Stomach smooth muscle (tissue), 2 donors: Measurements from ENCODE around the gene TCF4.
A peak's percentile ranks its signal among the peaks of the same experiment; 100 is the strongest.

Experiments
- H3K27ac ChIP-seq: one replicate; pipeline ENCODE4 v1.7.0; 2013; ENCODE audit warnings: mild to moderate bottlenecking, low read length, inconsistent platforms
- H3K27me3 ChIP-seq, 2 donors: one replicate each; pipeline ENCODE4 v1.7.0; 2013; ENCODE audit warnings: low read length in 2 of 2; ENCODE audit not compliant: insufficient read depth in 2 of 2, control insufficient read depth in 1 of 2
- H3K36me3 ChIP-seq, 2 donors: one replicate each; pipeline ENCODE4 v1.7.0; 2013; ENCODE audit warnings: low read length in 2 of 2; ENCODE audit not compliant: control insufficient read depth in 2 of 2, insufficient read depth in 2 of 2
- H3K4me1 ChIP-seq: one replicate; pipeline ENCODE4 v1.7.0; 2013; ENCODE audit warnings: low read length; ENCODE audit not compliant: control insufficient read depth, insufficient read depth
- H3K4me3 ChIP-seq, 2 donors: one replicate each; pipeline ENCODE4 v1.7.0; 2013; ENCODE audit warnings: low read length in 2 of 2
- H3K9ac ChIP-seq, 2 donors: one replicate each; pipeline ENCODE4 v1.7.0; 2013; ENCODE audit warnings: low read length in 2 of 2, mild to moderate bottlenecking in 1 of 2
- H3K9me3 ChIP-seq, 2 donors: one replicate each; pipeline ENCODE4 v1.7.0; 2013; ENCODE audit warnings: low read length in 2 of 2; ENCODE audit not compliant: control insufficient read depth in 2 of 2
- donor health status: healthy.
- donor health status: Pancreatic carcinoma.

The TCF4 gene

DNA sequence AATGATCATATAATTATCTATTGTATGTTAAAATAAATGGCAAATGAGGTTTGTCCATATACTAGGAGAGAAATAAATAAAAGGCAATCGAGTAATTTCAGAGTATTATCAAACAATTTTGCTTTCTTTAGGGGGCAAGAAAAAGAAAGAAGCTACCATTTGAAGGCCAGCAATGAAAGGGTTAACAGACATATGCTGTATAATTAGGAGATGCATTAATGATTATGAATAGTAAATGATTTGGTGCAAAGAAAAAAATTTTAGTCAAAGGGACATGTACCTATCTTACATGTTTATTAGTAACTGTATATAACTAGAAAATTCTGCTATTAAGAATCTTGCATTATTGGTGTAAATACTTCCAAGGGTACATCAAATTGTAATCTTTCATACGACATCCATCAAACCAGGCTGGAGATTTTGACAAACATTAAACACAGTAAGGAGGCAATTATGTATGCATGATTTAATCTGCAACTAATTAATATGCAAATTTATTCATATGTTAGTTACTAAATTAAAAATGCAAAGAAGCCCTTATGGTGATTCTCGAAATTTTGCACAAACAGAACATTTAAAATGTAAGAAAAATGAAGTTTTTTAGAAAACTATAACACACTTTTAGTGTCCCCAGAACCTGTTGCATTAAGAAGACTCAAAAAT lies 251.4 kb downstream of the TCF4 start:
- Histone ChIP-seq H3K27me3 (no peaks in the 10 kb centered on the region), H3K27ac (no peak overlapping the region), H3K4me1 (no peaks in the 10 kb centered on the region), H3K9ac (no peak overlapping the region), H3K9me3 (no peaks in the 10 kb centered on the region), H3K36me3 (no peaks in the 10 kb centered on the region), H3K4me3 (no peak overlapping the region)

DNA sequence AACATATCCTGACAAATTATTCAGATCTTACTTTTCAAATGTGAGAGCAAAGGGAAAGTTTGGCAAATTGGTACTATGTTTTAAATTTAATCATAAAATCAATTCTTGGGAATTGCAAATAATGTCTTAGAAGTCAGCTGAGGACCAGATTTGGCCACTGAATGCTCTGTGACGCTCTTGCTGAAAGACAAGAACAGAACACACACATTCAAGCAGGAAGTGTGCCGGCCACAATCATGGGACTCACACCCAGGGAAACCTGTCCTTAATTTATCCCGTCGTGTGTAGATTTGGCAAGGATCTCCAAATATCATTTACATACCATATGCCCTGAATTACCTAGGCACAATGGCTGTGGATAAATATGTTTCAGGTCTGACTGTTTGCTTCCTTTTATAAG lies 253.1 kb downstream of the TCF4 start:
- no peak overlapping the region for H3K4me3 ChIP-seq
- H3K9ac ChIP-seq = no peak overlapping the region
- H3K4me1 ChIP-seq = no peaks in the 10 kb centered on the region
- no peaks in the 10 kb centered on the region for H3K36me3 ChIP-seq
- H3K27me3 ChIP-seq = no peaks in the 10 kb centered on the region
- no peaks in the 10 kb centered on the region for H3K9me3 ChIP-seq
- no peak overlapping the region for H3K27ac ChIP-seq

DNA sequence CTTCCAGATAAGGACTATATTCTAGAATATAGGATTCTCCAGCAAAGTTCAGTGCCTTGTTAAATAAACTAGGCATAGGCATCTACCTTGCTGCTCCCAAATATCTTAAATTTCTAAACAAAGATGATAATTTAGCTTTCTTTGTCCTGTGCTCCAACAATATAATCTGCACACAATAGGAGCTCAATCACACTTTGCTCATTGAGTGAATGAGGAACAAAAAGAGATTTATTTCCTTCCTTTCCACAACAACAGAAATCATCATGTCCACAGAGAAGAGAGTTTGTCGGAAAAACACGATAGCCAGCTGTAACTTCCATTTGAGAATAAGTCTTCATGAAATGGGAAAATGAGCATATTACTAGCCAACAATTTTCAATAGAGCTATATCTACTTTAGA lies 256.7 kb downstream of the TCF4 start:
- no peak overlapping the region for H3K4me3 ChIP-seq
- H3K27me3 ChIP-seq = no peaks in the 10 kb centered on the region
- H3K36me3 ChIP-seq = no peaks in the 10 kb centered on the region
- H3K9me3 ChIP-seq = no peaks in the 10 kb centered on the region
- H3K27ac ChIP-seq = no peak overlapping the region
- H3K4me1 ChIP-seq = no peaks in the 10 kb centered on the region
- no peak overlapping the region for H3K9ac ChIP-seq

DNA sequence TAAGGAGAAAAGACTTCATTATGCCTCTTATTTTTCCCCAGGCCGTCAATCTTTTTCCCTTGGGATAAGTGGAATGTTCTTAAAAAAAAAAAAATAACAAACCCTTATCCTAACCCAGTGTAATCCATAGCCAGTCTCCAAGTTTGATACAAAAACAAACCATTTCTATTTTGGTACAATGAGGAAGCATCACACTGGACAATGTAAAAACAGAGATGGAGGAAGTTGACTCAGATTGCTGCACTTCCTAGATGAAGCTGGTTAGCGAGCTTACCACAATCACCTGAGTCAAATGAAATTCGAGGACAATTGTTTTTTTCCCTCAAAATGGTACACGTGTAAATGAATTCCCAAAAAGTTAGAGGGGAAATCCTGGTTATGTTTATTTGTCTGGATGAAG lies 259.7 kb downstream of the TCF4 start:
- Histone ChIP-seq H3K4me1 (no peaks in the 10 kb centered on the region), H3K9me3 (no peaks in the 10 kb centered on the region), H3K9ac (no peak overlapping the region), H3K36me3 (no peaks in the 10 kb centered on the region), H3K27ac (no peak overlapping the region), H3K27me3 (no peaks in the 10 kb centered on the region), H3K4me3 (no peak overlapping the region)

DNA sequence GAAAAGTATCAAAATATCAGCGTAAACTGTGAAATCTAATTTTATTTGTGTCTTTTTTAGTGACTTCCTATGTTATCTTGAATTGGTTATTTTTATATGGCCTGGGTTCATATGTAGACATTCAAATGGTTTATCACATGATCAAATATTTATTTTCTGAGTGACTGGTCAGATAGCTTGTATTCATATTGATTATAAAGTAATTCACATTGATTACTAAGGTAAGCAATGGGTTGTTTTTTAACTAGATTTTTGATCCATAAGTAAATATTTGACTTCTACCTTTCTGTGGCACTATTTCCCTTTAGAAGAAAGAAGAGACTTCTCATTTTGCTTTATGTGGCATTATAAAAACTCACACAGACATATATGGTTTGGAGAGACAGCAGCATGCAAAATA lies 260.5 kb downstream of the TCF4 start:
- no peak overlapping the region for H3K9ac ChIP-seq
- H3K4me1 ChIP-seq = no peaks in the 10 kb centered on the region
- H3K27ac ChIP-seq = no peak overlapping the region
- H3K4me3 ChIP-seq = no peak overlapping the region
- no peaks in the 10 kb centered on the region for H3K27me3 ChIP-seq
- no peaks in the 10 kb centered on the region for H3K9me3 ChIP-seq
- H3K36me3 ChIP-seq = no peaks in the 10 kb centered on the region

DNA sequence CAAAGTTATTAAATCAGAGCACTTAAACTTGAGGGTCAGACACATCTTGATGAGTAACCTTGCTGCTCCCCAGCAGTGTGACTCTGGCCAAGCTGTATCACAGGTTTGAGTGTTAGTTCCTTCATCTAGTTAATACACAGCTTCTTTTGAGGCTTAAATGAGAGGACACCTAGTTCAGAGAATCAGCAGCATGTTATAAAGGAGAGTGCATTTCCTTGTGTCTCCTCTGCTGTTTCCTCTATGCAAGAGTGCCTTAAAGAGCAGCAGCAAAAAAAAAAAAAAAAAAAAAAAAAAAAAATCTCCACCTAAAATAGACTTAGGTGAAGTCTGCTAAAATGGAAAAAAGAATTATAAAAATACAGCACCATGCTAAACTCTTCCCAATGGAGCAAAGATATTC lies 261.9 kb downstream of the TCF4 start:
- H3K9ac ChIP-seq = no peak overlapping the region
- H3K27me3 ChIP-seq = no peaks in the 10 kb centered on the region
- no peaks in the 10 kb centered on the region for H3K4me1 ChIP-seq
- no peak overlapping the region for H3K27ac ChIP-seq
- H3K4me3 ChIP-seq = no peak overlapping the region
- no peaks in the 10 kb centered on the region for H3K9me3 ChIP-seq
- H3K36me3 ChIP-seq = no peaks in the 10 kb centered on the region

DNA sequence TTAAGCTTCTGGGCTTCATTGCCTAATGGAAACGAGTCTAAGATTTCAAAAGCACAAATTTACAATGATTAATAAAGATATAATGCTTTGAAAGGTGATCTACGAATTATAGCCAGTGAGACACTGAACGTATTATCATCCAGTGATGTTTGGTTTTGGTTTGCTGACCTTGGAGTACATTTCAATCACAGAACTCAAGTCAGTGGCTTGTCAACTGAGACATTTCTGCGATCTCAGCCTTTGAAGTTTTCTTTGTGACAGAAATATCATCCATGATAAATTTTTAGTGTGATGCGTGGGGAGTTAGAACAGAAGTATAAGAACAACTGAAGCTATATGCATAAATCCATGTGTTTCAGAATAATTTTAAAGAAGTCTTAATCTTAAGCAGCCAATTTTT lies 263.8 kb downstream of the TCF4 start:
- Histone ChIP-seq H3K4me3 (no peak overlapping the region), H3K27me3 (no peaks in the 10 kb centered on the region), H3K9ac (no peak overlapping the region), H3K4me1 (no peaks in the 10 kb centered on the region), H3K36me3 (no peaks in the 10 kb centered on the region), H3K27ac (no peak overlapping the region), H3K9me3 (no peaks in the 10 kb centered on the region)

DNA sequence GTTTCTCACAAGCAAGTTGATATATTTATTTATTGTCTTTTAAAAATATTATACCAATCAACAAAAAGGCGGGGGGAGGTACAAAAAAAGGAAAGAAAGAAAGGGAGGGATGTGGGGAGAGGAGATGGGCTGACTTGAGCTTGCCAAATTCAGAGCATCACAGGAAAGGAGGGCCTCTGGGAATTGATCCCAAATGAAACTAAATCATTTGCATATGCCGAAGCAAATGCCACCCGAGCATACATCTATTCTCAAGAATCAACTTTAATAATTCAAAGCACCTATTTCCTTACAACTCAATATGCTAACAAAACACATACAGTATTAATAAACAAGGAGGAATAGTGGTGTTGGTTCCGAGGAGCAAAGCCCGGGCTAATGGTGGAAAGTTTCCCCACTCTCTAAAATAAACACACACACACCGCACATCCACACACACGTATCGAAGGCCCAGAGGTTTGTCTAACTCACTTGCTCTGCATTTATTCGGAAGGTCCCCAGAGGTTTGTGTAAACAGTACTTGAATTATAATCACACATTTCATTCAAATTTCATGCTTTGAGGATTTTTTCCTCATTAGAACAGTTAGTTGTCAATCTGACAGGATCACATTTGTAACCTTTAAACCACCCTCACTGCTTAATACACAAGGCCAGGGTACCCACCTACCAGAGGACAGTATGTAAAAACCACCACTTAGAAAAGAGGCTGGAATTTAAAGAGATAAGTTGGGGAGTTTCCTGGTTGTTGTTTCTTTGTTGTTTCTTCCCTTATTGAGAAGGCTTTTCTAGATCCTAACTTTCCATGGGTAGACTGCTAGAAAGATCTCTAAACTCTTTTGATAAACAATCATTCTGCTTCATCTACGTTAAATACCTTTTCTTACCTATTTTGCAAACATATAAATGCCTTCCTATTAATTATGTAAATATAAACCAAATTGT lies 264.7 kb downstream of the TCF4 start:
- H3K4me1 ChIP-seq = no peaks in the 10 kb centered on the region
- H3K36me3 ChIP-seq = no peaks in the 10 kb centered on the region
- H3K9me3 ChIP-seq = no peaks in the 10 kb centered on the region
- peak overlapping the region; percentile 81 to 94 for H3K4me3 ChIP-seq
- no peaks in the 10 kb centered on the region for H3K27me3 ChIP-seq
- H3K27ac ChIP-seq = peak overlapping the region; percentile 72
- peak overlapping the region; percentile 79 to 83 for H3K9ac ChIP-seq

DNA sequence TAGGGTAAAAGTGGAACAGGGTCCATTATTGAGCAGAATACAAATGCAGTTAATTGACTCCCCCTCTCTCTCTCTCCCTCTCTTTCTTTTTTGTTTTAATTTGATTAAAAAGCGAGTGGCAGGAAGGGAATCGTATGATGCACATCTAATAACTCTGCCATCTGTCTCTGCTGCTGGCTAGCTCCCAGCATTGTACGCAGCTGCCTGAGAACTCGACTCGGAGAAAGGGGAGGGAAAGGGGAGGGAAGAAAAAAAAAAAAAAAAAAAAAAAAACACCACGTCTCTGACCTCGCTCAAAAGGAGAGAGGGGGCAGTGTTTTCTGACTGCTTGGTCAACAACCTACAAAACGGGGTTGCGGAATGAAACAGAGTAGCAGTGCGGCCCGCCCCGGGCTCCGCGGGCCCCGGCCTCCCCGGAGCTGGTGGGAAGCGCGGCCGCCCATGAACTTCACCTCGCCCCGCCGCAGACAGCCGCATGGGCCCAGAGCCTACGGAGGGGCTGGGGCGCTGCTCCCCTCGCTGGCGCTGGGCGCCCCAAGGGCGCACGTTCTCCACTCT lies 265.7 kb downstream of the TCF4 start:
- H3K4me3 ChIP-seq = peak overlapping the region; percentile 81 to 94
- H3K27ac ChIP-seq = peak overlapping the region; percentile 72
- H3K4me1 ChIP-seq = no peaks in the 10 kb centered on the region
- H3K9ac ChIP-seq = peak overlapping the region; percentile 79 to 83
- H3K36me3 ChIP-seq = no peaks in the 10 kb centered on the region
- H3K9me3 ChIP-seq = no peaks in the 10 kb centered on the region
- H3K27me3 ChIP-seq = no peaks in the 10 kb centered on the region

DNA sequence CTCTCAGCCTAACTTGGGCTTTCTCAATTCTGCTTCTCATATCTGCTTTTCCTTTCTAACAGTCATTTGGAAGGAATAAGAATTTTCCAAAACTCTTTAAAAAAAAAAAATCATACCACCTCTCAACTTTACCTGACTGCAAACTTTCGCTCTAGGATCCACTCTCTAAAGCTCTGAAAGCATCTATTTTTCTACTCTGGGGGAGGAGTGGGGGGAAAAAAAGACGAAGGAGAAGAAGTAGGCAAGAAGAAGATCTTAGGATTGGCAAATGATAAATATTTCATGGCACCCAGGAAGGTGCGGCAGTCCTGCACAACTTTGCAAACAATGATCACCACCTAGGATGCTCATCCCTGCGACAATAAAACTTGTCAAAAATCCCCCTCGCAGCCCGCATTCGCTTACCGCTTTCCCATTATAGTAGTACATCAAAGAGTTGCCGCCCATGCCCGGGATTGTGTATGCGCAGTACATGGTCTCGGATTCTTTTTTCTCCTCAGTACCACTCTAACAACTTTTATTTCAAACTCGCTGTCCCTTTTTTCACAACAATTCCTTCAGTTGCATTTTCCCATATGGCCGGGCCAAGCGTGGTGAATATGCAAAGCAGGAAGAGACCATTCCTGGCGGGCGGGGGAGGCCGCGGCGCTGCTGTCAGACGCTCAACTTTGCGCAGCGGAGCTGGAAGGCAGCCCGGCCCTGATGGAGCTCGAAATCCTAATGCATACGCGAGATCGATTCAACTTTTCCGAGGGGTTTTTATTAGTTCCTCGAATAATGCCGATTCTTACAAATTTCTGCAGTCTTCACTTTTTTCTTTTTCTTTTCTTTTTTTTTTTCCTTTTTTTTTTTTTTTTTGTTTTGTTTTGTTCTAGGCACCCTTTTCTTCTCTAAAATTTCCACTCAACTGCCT lies 266.5 kb downstream of the TCF4 start:
- no peaks in the 10 kb centered on the region for H3K36me3 ChIP-seq
- H3K9ac ChIP-seq = peak overlapping the region; percentile 79 to 83
- no peaks in the 10 kb centered on the region for H3K9me3 ChIP-seq
- H3K27ac ChIP-seq = peak overlapping the region; percentile 72
- no peaks in the 10 kb centered on the region for H3K4me1 ChIP-seq
- no peaks in the 10 kb centered on the region for H3K27me3 ChIP-seq
- peak overlapping the region; percentile 81 to 94 for H3K4me3 ChIP-seq
